K562 (cell line): ENCODE measurements around the gene IFNG-AS1. TPM values are rescaled to one million over a fixed set of nuclear protein-coding genes. Genes with fewer than 3 reads are reported as not detected.

Experiments
- ATAC-seq: fragments of 200-7000 bp; cut with Tn5 transposase; 3 replicates; pipeline ENCODE4 v1.9.1; 2020; ENCODE audit warnings: moderate library complexity
- BruUV-seq: library from RNA; stranded (reverse); fragments of 400-500 nt; replicated peaks from 2 replicates; lab custom pipeline; 2021; lab: Mats Ljungman, UMichigan
- CTCF ChIA-PET: fragments of 300-600 bp; formaldehyde crosslinking; extraction: SDS; loops from one replicate; lab custom pipeline; 2021; ENCODE audit warnings: low intra/inter-chr PET ratio; lab: Yijun Ruan, JAX
- POLR2A ChIA-PET: fragments of 300-600, 350-650 bp; sonication (Branson Sonifier 250); formaldehyde crosslinking; extraction: SDS; loops from one replicate; lab custom pipeline; 2021; ENCODE audit warnings: antibody characterized with exemption, inconsistent platforms; lab: Yijun Ruan, JAX
- DNase-seq, 4 experiments: peaks; one replicate each; pipeline versions ENCODE4 v3.0.0 to v3.0.0-alpha.2; 2011 to 2018; ENCODE audit warnings: low spot score in 3 of 4, mixed read lengths in 3 of 4; ENCODE audit errors: extremely low read depth in 1 of 4
- FAIRE-seq: peaks from 2 replicates; lab custom pipeline; 2011; peaks lifted over from hg19 to GRCh38; lab: Jason Lieb, UNC
- H2AFZ ChIP-seq: 2 replicates; pipeline ENCODE4 v1.6.0; 2011; ENCODE audit warnings: low read depth, low read length, control low read depth, inconsistent platforms
- H3K27ac ChIP-seq: fragments of 200-600 bp; 3 replicates; pipeline ENCODE4 v1.8.0; 2011; ENCODE audit warnings: low read depth, mild to moderate bottlenecking, control low read depth, inconsistent platforms, low read length, moderate library complexity, mixed read lengths; ENCODE audit errors: extremely low read depth
- H3K27me3 ChIP-seq, 2 experiments: fragments of 300-600 bp in 1 of 2; 2 replicates in 1 of 2; 3 replicates in 1 of 2; pipeline versions ENCODE4 v1.6.0 to v1.8.0; 2011; ENCODE audit warnings: inconsistent platforms in 2 of 2, low read length in 2 of 2, mild to moderate bottlenecking in 1 of 2, mixed read lengths in 1 of 2, moderate library complexity in 1 of 2; ENCODE audit not compliant: control insufficient read depth in 2 of 2, insufficient read depth in 2 of 2
- H3K36me3 ChIP-seq: fragments of 300-600 bp; 3 replicates; pipeline ENCODE4 v1.8.0; 2011; ENCODE audit warnings: mild to moderate bottlenecking, low read length, inconsistent platforms; ENCODE audit not compliant: control insufficient read depth, insufficient read depth
- H3K4me1 ChIP-seq, 2 experiments: fragments of 200-600 bp in 1 of 2; replicated peaks in 1 of 2; 2 replicates in 1 of 2; 3 replicates in 1 of 2; pipeline versions ENCODE4 v1.5.1 to v1.8.0; 2011; ENCODE audit warnings: inconsistent platforms in 2 of 2, low read length in 2 of 2, mild to moderate bottlenecking in 1 of 2, mixed read lengths in 1 of 2, moderate library complexity in 1 of 2; ENCODE audit not compliant: control insufficient read depth in 2 of 2, insufficient read depth in 2 of 2
- H3K4me2 ChIP-seq: 2 replicates; pipeline ENCODE4 v1.6.1; 2011; ENCODE audit warnings: low read length, control low read depth, inconsistent platforms, mixed read lengths; ENCODE audit not compliant: insufficient read depth
- H3K4me3 ChIP-seq: fragments of 200-600 bp; sonication (generic), shearing (Covaris generic); 2 replicates; pipeline ENCODE4 v1.5.1; 2016; ENCODE audit warnings: control low read depth, inconsistent platforms
- H3K79me2 ChIP-seq: fragments of 200-600 bp; 3 replicates; pipeline ENCODE4 v1.8.0; 2011; ENCODE audit warnings: low read length, inconsistent platforms; ENCODE audit not compliant: control insufficient read depth, insufficient read depth
- H3K9ac ChIP-seq, 2 experiments: 2 replicates each; pipeline versions ENCODE4 v1.6.0 to v1.6.1; 2011; ENCODE audit warnings: low read depth in 2 of 2, low read length in 2 of 2, control low read depth in 1 of 2, inconsistent platforms in 1 of 2, mild to moderate bottlenecking in 1 of 2, mixed read lengths in 1 of 2; ENCODE audit not compliant: insufficient read depth in 1 of 2
- H3K9me1 ChIP-seq: one replicate; pipeline ENCODE4 v1.6.0; 2011; ENCODE audit warnings: inconsistent platforms, mild to moderate bottlenecking, low read length, moderate library complexity; ENCODE audit not compliant: control insufficient read depth, insufficient read depth
- H3K9me3 ChIP-seq: replicated peaks from 2 replicates; pipeline ENCODE4 v1.5.1; 2011; ENCODE audit warnings: low read depth, low read length, inconsistent platforms; ENCODE audit not compliant: control insufficient read depth, insufficient read depth
- H4K20me1 ChIP-seq: replicated peaks from 2 replicates; pipeline ENCODE4 v1.6.1; 2011; ENCODE audit warnings: low read length, inconsistent platforms, mixed read lengths; ENCODE audit not compliant: control insufficient read depth, insufficient read depth
- ARID1B ChIP-seq: fragments of 450-650 bp; IDR thresholded peaks from 2 replicates; pipeline ENCODE4 v1.6.1; 2016; ENCODE audit warnings: antibody characterized with exemption, mild to moderate bottlenecking, inconsistent platforms
- ATF7 ChIP-seq: fragments of 450-650 bp; IDR thresholded peaks from 2 replicates; pipeline ENCODE4 v1.7.1; 2014; ENCODE audit warnings: mild to moderate bottlenecking, moderate library complexity
- BRD4 ChIP-seq: fragments of 200-600 bp; sonication (generic); IDR thresholded peaks from 2 replicates; pipeline ENCODE4 v1.6.1; 2017; ENCODE audit warnings: inconsistent platforms
- BRD9 ChIP-seq: fragments of 450-650 bp; IDR thresholded peaks from 2 replicates; pipeline ENCODE4 v1.6.1; 2018; ENCODE audit warnings: low read depth; ENCODE audit not compliant: partially characterized antibody
- CBX2 ChIP-seq: fragments of 200-600 bp; sonication (generic); IDR thresholded peaks from one replicate; pipeline ENCODE4 v1.6.1; 2012; ENCODE audit warnings: mild to moderate bottlenecking, low read length, inconsistent platforms; ENCODE audit not compliant: insufficient read depth, poor library complexity, severe bottlenecking
- CHD2 ChIP-seq: IDR thresholded peaks from 2 replicates; pipeline ENCODE4 v1.6.1; 2011; ENCODE audit warnings: low read depth, low read length
- CREBBP ChIP-seq: IDR thresholded peaks from one replicate; pipeline ENCODE4 v1.6.1; 2012; ENCODE audit warnings: low read depth, mild to moderate bottlenecking, control low read depth, inconsistent platforms, low read length
- FOXA3 ChIP-seq, 2 experiments: fragments of 450-650 bp in 1 of 2; sonication (generic) in 1 of 2; formaldehyde crosslinking; IDR thresholded peaks in 1 of 2; conservative IDR thresholded peaks in 1 of 2; 2 replicates each; pipeline versions ENCODE4 v1.4.0 to v1.8.0; 2020 to 2022; ENCODE audit warnings: mild to moderate bottlenecking in 2 of 2, missing genetic modification reagents in 1 of 2
- KLF16 ChIP-seq: IDR thresholded peaks from 2 replicates; pipeline ENCODE4 v1.6.1; 2016; ENCODE audit warnings: antibody characterized with exemption
- MED1 ChIP-seq: sonication (generic); formaldehyde crosslinking; IDR thresholded peaks from 2 replicates; pipeline ENCODE4 v1.8.1; 2023; ENCODE audit warnings: missing genetic modification reagents, borderline replicate concordance
- NR2F6 ChIP-seq: fragments of 450-650 bp; formaldehyde crosslinking; IDR thresholded peaks from 2 replicates; pipeline ENCODE4 v1.4.0; 2020; ENCODE audit warnings: mild to moderate bottlenecking
- PHB ChIP-seq: fragments of 250-450 bp; sonication (Bioruptor Pico); IDR thresholded peaks from 2 replicates; pipeline ENCODE4 v1.5.0; 2021
- SOX6 ChIP-seq: fragments of 450-650 bp; IDR thresholded peaks from 2 replicates; pipeline ENCODE4 v1.6.1; 2014; ENCODE audit warnings: mild to moderate bottlenecking
- ZNF280A ChIP-seq: fragments of 450-650 bp; IDR thresholded peaks from 2 replicates; pipeline ENCODE4 v1.6.1; 2018; ENCODE audit warnings: mild to moderate bottlenecking, low read depth; ENCODE audit not compliant: partially characterized antibody
- ZNF384 ChIP-seq: IDR thresholded peaks from 2 replicates; pipeline ENCODE4 v1.6.1; 2012; ENCODE audit warnings: low read depth, low read length, improper control_type of control experiment
- ZNF77 ChIP-seq: fragments of 250-450 bp; sonication (Bioruptor Pico); IDR thresholded peaks from 2 replicates; pipeline ENCODE4 v1.5.0; 2020
- WGBS: fragments of 100-300 bp; shearing (Covaris generic); methylation state at CpG from one replicate; pipeline ENCODE4 v1.1.6; 2016; ENCODE audit warnings: low coverage, mixed read lengths; ENCODE audit not compliant: insufficient coverage; ENCODE audit errors: missing lambda C conversion rate; 5-methylcytosine and 5-hydroxymethylcytosine counted together
- in situ Hi-C: fragments of 300-500 bp; cut with MboI; formaldehyde crosslinking; loops from 4 replicates; pipeline ENCODE4 v1.15.0; 2018; ENCODE audit warnings: inconsistent platforms, mixed read lengths
- intact Hi-C: fragments of 100-400 bp; cut with micrococcal nuclease; formaldehyde crosslinking; loops from 2 replicates; pipeline ENCODE4 v1.14.2; 2022
- polyA plus RNA-seq, 8 experiments: library from polyadenylated mRNA; depleted of rRNA in 4 of 8; stranded (reverse) in 5 of 8; unstranded in 3 of 8; fragments of >200 nt; fragmentation: Nextera tagmentation in 2 of 8; fragmentation: Illumina TruSeq in 1 of 8; extraction: Ambion mirVana in 2 of 8; extraction: Trizol in 1 of 8; gene quantifications; 2 replicates each; pipeline versions ENCODE4 v1.2.1 to v1.2.3, GENCODE V29; 2011 to 2014; ENCODE audit warnings: inconsistent platforms in 1 of 8, missing spikeins in 1 of 8
- total RNA-seq, 7 experiments: library from RNA; depleted of rRNA in 6 of 7; stranded (reverse); fragments of >200 nt in 6 of 7; fragmentation: Illumina TruSeq in 2 of 7; extraction: Trizol in 2 of 7; gene quantifications; 2 replicates each; pipeline versions ENCODE4 v1.2.1 to v1.2.3, GENCODE V29; 2011 to 2021; ENCODE audit warnings: low replicate concordance in 1 of 7
- TF ChIP-seq, protein P1 (sequence below): fragments of 450-650 bp; formaldehyde crosslinking; IDR thresholded peaks from 2 replicates; pipeline ENCODE4 v1.4.0; 2022; ENCODE audit warnings: missing genetic modification characterization

The IFNG-AS1 gene
- total and polyA plus RNA-seq, 9 of the 15 experiments (the other 6 are each of a cell fraction or from before 2014, with no cell fraction given): not detected

GRCh38 chr12:68069275-68069674, 80.0 kb downstream of the IFNG-AS1 start:
- 0% methylated on average over 3 of the region's 3 CpGs for WGBS
- H3K79me2 ChIP-seq: no peaks in the 10 kb centered on the region
- H3K36me3 ChIP-seq: no peaks in the 10 kb centered on the region
- FAIRE-seq (no peak), DNase-seq (no peak), ATAC-seq (no peak)
- H3K4me2 ChIP-seq: no peak overlapping the region
- no peaks in the 10 kb centered on the region for H4K20me1 ChIP-seq
- no peaks in the 10 kb centered on the region for H3K4me1 ChIP-seq
- H3K27me3 ChIP-seq: peaks cover 0 to 3% of the 10 kb centered on the region in 2 experiments; a peak in 1 of 5 replicates
- H2AFZ ChIP-seq: no peak overlapping the region
- BruUV-seq: no TSS peak
- no peak overlapping the region for H3K4me3 ChIP-seq
- POLR2A ChIA-PET: interaction anchor here (0.6 to 1.0 kb wide), 2 partner anchors 12 to 1326 kb away, joined by 3 read pairs; no protein-coding TSS in a partner anchor
- no peaks in the 10 kb centered on the region for H3K9me3 ChIP-seq
- intact Hi-C loops (no loop called here), in situ Hi-C loops (no loop called here)
- H3K9ac ChIP-seq: no peak overlapping the region
- TF ChIP-seq CBX2 (no peak), FOXA3 (CRISPR knock-in tag; conservative IDR thresholded peaks at IDR 0.05 in 1 of 2, IDR thresholded peaks at IDR 0.05 in 1 of 2) (no peak), ARID1B (no peak), MED1 (no peak), CHD2 (no peak), NR2F6 (CRISPR knock-in tag) (no peak), SOX6 (no peak), ATF7 (no peak), BRD9 (no peak), BRD4 (no peak), ZNF384 (no peak), ZNF77 (CRISPR knock-in tag) (no peak), CREBBP (no peak), ZNF280A (no peak), PHB (CRISPR knock-in tag) (no peak), KLF16 (no peak)
- TF ChIP-seq, protein P1, sequence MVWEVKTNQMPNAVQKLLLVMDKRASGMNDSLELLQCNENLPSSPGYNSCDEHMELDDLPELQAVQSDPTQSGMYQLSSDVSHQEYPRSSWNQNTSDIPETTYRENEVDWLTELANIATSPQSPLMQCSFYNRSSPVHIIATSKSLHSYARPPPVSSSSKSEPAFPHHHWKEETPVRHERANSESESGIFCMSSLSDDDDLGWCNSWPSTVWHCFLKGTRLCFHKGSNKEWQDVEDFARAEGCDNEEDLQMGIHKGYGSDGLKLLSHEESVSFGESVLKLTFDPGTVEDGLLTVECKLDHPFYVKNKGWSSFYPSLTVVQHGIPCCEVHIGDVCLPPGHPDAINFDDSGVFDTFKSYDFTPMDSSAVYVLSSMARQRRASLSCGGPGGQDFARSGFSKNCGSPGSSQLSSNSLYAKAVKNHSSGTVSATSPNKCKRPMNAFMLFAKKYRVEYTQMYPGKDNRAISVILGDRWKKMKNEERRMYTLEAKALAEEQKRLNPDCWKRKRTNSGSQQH (CRISPR knock-in tag): no peak
- H3K9me1 ChIP-seq: no peaks in the 10 kb centered on the region
- no peak overlapping the region for H3K27ac ChIP-seq
- CTCF ChIA-PET: no interaction called here
